ENCODE results near the gene GPC5. TPM values are rescaled to one million over a fixed set of nuclear protein-coding genes. Genes with fewer than 3 reads are reported as not detected.

Gene GPC5
- total and polyA plus RNA-seq, 2 of the 8 experiments (the other 6 are each of a cell fraction or from before 2014, with no cell fraction given) = 0.20 to 0.39 TPM

- CTCF ChIA-PET (ENCODE audit: partially characterized antibody) = no interaction called here
- Histone ChIP-seq H3K56ac (replicated peaks; ENCODE audit: insufficient read length, low read depth, low read length) (no peak overlapping the region), H3K9ac (replicated peaks in 1 of 4; ENCODE audit: extremely low read depth in 1 of 4, low read depth in 3 of 4, low read length in 3 of 4) (no peak overlapping the region), H2BK5ac (ENCODE audit: low read depth, low read length) (no peak overlapping the region), H4K5ac (ENCODE audit: insufficient read length, low read depth, low read length) (no peak overlapping the region), H3K79me2 (ENCODE audit: control insufficient read depth in 1 of 2, insufficient read depth in 2 of 2, low read length in 2 of 2) (no peaks in the 10 kb centered on the region), H3K79me1 (ENCODE audit: low read depth, low read length) (no peaks in the 10 kb centered on the region), H3K27me3 (replicated peaks in 1 of 4; ENCODE audit: control insufficient read depth in 3 of 4, extremely low read depth in 1 of 4, insufficient read depth in 3 of 4, low read length in 3 of 4) (no peaks in the 10 kb centered on the region), H4K91ac (replicated peaks; ENCODE audit: insufficient read length, low read length) (no peak overlapping the region), H4K8ac (ENCODE audit: extremely low read depth, insufficient read depth, low read length) (no peak overlapping the region), H3K14ac (ENCODE audit: insufficient read length) (no peak overlapping the region), H4K20me1 (replicated peaks in 1 of 2; ENCODE audit: control insufficient read depth in 1 of 2, insufficient read depth in 2 of 2, low read length in 2 of 2) (no peaks in the 10 kb centered on the region), H3K27ac (ENCODE audit: low read depth, low read length) (no peak overlapping the region), H3K4me1 (replicated peaks in 1 of 4; ENCODE audit: control insufficient read depth in 3 of 4, insufficient read depth in 4 of 4, low read length in 3 of 4) (no peaks in the 10 kb centered on the region), H3K4me3 (ENCODE audit: extremely low read depth in 1 of 4, insufficient read depth in 2 of 4, low read depth in 3 of 4, low read length in 4 of 4) (no peak overlapping the region), H3K4ac (replicated peaks; ENCODE audit: insufficient read length, low read depth, low read length) (no peak overlapping the region), H2BK15ac (ENCODE audit: low read length) (no peak overlapping the region), H2BK120ac (replicated peaks; ENCODE audit: low read depth, low read length) (no peak overlapping the region), H3K23ac (ENCODE audit: insufficient read length) (no peak overlapping the region), H3K23me2 (ENCODE audit: low read depth, low read length) (no peaks in the 10 kb centered on the region), H2BK20ac (ENCODE audit: low read length) (no peak overlapping the region), H3K9me3 (ENCODE audit: insufficient read depth in 2 of 2, low read depth in 1 of 2, low read length in 1 of 2) (no peaks in the 10 kb centered on the region), H3K4me2 (ENCODE audit: insufficient read depth in 1 of 2, low read depth in 2 of 2, low read length in 2 of 2) (no peak overlapping the region), H2BK12ac (ENCODE audit: low read depth, low read length) (no peak overlapping the region), H3K36me3 (ENCODE audit: control insufficient read depth in 2 of 4, insufficient read depth in 4 of 4, low read length in 3 of 4) (no peaks in the 10 kb centered on the region), H2AFZ (ENCODE audit: low read length) (no peak overlapping the region), H3K18ac (ENCODE audit: extremely low read depth, low read length) (no peak overlapping the region), H2AK5ac (ENCODE audit: low read depth, low read length) (no peak overlapping the region)
- POLR2A ChIA-PET (ENCODE audit: partially characterized antibody) = no interaction called here
- FAIRE-seq (no peak), DNase-seq (ENCODE audit: low read depth in 1 of 2, low spot score in 2 of 2) (no peak)
- 87% methylated on average over 3 of the region's 3 CpGs; no CpG with 5 or more reads in 1 of the 2 experiments for WGBS, 2 experiments (ENCODE audit: extremely low coverage in 1 of 2, insufficient coverage in 1 of 2, insufficient read length in 1 of 2, insufficient replicate concordance in 2 of 2, low coverage in 1 of 2, low lambda C conversion rate in 2 of 2, missing lambda C conversion rate in 1 of 2)
- no peak for TF ChIP-seq POLR2AphosphoS5 (IDR thresholded peaks at IDR 0.05; ENCODE audit: low read depth, low read length)
Measured at GRCh38 chr13:91684746-91685145, 286.3 kb downstream of the GPC5 start.

All from H1 (cell line).